HUDEP-2 (cell line): ENCODE measurements around the gene USP10.
"Not testable (repeated sequence)": the region's sequence is repeated elsewhere in the genome, so short reads cannot be mapped to it uniquely, and the experiment has no call there.

ENCODE experiments used
- DNase-seq, 76 experiments: peaks; one replicate each; lab custom pipeline; 2025; ENCODE audit not compliant: unreplicated experiment in 76 of 76; lab: John Stamatoyannopoulos, UW

Gene USP10

DNA sequence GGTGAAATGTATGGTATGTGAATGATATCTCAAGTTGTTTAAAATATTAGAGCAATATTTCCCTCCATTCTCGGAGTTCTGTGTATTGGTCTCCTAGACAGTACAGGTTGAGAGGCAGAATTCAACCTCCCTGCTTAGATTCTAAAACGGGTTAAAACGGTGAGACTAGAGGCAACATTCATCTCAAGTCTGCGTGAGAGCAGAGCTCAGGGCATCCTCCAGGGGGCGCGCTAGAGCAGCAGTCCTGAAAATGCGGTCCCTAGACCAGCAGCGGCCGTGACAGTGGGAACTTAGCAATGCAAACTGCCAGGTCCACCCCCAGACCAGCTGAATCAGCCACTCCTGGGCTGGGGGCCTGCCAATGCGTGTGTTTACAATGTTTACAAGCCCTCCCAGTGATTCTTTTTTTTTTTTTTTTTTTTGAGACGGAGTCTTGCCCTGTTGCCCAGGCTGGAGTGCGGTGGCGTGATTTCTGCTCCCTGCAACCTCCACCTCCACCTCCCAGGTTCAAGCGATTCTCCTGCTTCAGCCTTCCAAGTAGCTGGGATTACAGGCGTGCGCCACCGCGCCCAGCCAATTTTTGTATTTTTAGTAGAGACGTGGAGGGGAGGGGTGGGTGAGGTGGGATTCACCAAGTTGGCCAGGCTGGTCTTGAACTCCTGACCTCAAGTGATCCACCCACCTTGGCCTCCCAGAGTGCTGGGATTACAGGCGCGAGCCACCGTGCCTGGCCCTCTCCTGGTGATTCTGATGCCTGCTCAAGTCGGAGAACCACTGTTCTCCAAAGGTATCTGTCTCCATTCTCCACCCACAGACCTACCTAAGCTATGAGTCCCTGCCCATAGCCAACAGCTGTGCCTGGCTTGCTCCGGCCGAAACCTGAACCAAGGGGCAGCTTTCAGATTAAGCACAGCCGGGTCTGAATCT, 27.3 kb upstream of the USP10 start:
- peak in 66 of 76 experiments; percentile 5 to 75 (median 50) for DNase-seq

DNA sequence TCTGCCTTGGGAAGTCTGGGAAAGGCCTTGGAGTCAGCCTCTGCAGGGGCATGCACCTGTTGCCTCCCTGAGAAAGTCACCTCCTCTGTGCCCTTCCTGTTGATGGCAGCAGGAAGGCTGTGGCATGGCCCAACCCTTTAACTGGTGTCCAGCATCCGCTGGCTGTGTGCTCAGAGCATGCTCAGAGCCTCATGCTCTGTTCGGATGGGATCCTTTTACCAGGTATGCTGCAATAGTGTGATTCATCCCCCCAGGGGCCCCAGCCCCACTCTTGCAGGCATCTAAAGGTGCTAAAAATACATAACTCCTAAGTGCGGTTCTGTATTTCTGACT, 26.6 kb upstream of the USP10 start:
- DNase-seq, result no peak

DNA sequence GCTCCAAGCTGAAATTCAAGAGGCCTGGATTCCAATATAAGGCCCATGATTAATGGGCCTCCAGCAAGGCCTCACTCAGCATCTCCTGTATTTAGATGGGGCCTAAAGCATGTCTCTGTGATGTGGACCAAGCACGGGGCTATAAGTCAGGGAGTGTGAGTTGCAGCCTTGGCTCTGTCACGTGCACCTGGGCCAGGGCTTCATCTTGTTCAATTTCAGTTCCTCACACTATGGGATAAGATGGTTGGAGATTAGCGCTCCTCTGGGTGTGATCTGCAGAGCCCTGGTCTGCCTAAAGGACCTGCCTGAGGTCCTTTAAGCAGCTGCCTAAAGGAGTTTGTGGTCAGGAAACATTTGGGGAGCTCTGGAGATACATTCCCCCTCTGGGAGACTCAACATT, 26.2 kb upstream of the USP10 start:
- no peak for DNase-seq

DNA sequence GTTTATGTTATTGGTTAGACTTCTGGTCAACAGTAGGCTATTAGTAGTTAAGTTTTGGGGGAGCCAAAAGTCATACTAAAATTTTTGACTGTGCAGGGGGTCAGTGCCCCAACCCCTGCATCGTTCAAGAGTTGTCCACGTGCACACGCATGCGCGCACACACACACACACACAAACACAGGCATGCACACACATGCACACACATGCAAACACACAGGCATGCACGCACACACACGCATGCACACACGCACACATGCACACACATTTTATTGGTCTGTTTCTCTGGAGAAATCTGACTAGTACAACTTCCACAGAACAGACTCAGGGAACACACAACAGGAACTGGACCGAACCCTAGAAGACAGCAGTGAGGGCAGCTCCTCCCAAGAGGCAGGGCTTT, 24.4 kb upstream of the USP10 start:
- no peak for DNase-seq

DNA sequence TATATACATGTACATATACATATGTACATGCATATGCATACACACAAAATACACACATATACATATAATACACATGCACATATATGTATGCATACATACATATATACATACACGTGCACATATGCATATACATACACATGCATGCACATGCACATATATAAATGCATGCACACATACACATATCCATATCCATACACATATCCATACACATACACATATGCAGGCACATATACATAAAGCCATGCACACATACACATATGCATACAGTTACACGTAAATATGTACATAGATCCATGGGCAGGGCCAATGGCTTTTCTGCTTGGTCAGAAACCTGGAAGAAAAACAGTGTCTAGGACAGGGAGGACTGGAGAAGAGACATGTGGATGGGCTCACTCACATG, 23.9 kb upstream of the USP10 start:
- no peak for DNase-seq

DNA sequence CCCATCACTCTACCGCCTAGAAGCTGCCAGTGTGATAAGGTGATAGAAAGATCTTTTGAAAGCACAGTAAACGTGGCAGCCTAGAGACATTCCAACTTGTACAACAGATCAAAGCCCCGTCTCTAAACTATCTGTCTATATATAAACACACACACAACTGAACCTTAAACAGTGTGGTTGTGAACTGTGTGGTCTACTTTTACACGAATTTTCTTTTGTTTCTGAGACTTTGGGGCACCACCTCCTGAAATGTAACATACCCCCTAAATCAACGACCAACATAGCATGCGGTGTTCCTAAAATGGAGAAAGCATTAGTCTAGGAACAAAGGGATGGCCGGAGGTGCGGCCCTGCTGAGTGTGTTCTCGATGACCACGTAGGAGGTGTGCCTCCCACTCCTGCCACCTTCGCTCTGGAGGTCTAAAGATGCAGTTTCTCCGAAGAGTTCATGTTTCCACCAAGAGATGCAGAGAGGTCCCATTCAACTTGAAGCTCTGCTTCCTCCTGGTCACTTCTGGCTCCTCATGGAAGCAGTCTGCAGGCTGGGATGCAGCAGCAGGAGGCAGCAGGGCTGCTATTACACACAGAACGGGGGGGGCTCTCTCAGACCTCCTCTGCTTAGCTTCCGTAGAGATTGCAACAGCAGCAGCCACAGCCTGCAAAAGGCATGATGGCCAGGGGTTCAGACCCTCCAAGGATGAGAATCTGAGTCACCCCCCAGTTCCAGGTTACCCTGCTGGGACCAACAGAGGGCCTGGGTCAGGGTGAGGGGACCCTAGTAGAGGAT, 22.6 kb upstream of the USP10 start:
- no peak for DNase-seq

DNA sequence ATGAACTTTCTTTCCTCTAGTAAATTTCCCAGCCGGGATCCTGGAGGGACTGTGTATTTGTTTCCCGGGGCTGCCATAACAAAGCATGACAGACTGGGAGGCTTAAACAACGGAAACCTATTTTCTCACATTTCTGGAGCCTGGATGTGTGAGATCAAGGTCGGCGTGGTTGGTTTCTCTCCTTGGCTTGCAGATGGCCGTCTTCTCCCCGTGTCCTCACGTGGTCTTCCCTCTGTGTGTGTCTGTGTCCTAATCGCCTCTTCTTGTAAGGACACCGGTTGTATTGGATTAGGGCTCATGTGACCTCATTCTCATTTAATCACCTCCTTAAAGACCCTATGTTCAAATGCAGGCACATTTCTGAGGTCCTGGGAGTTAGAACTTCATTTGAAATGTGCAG, 22.0 kb upstream of the USP10 start:
- DNase-seq, result no peak

DNA sequence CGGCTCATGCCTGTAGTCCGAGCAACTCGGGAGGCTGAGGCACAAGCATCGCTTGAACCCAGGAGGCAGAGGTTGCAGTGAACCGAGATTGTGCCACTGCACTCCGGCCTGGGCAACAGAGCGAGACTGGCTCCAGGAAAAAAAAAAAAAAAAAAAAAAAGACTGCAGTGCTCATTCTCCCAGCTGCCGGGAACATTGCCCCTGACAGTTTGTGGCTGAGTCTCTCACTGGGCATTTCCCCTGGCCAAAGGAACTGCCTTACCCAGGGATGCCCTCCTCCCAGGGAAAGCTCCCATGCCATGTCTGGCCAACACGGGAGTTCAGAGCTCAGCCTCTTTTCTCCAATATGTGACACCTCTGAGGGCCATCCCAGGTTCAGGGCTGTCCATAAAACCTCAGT, 21.3 kb upstream of the USP10 start:
- no peak for DNase-seq

DNA sequence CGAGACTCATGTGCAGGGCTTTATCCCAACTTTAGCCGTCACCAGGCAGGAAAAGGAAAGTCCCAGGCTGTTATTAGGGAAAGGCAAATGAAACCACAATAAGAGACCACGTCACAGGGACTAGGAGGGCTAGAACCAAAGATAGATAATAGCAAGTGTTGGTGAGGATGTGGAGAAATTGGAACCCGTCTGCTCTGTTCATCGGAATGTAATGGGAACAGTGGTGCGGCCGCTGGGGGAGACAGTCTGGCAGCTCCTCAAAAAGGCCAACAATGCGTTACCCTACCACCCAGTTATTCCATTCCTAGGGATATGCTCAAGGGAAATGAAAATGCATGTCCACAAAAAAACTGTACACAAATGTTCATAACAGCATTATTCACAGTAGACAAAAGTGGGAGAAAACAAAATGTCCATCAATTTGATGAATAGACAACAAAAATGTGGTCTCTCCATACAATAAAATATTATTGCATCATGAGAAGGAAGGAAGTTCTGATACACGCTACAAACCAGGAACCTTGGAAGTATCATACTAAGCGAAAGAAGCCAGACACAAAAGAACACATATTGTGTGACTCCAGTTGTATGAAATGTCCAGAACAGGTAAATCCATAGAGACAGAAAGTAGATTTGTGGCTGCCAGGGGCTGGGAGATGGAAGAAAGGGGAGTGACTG, 19.5 kb upstream of the USP10 start:
- no peak for DNase-seq

DNA sequence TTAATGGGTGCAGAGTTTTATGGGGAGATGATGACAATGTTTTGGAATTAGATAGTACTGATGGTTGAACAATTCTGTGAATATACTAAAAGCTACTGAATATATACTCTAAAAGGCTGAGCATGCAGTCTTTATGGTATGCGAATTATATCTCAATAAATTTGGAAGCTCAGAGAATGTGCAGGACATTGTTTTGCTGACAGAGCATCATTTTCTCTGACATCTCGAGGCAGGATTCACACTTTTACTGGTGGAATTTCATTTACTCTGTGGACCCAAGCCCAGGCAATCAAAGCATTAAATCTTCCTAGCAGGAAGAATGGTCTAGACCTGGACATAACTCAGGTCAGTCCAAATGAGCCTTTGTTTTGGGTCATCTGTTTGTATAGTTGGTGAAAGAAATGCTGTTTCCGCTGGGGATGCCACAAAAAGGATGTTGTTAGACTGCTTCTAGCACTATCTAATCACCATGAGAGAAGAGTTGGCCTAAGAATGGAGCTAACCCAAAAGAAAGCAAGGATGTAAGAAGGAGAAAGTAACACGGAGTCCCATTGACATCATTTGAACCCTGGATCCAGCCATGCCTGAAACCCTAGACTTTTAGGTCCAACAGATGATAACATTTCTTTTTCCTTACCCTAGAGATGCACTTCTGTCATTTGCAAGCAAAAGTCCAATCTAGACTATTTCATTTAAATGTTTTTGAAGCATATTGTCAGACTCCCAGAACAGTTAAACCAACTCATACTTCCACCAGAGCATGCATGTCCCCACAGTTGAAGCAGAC, 18.8 kb upstream of the USP10 start:
- no peak for DNase-seq

DNA sequence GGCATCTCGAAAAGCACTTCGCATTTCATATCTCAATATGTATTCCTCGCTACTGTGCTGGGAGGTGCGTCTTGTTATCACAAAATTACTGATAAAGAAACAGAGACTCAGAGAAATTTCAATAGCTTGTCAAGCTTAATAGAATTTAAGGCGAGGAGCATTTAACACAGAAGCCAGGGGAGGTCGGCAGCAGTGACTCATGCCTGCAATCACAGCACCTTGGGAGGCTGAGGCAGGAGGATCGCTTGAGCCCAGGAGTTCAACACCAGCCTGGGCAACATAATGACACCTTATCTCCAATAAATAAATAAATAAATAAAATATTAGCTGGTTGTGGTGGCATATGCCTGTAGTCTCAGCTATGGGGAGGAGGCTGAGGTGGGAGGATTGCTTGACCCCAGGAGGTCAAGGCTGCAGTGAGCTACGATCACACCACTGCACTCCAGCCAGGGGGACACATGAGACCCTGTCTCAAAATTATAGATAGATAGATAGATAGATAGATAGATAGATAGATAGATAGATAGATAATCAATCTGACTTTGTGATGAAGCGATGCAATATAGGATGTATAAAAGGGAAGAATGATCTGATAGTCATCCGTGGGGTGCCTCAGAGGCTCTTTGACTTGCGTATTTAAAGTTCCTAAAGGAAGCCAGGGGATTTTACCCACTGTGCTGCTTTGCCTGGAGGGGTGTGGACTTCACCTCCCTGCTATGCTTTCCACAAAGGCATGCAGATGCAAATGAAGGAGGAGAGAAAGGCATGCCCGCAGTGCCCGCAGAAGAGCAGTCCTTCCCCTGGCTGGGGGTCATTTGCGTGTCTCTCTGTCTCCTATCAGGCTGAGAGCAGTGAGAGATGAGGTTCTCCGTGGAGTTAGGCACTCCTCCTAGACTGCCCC, 15.9 kb upstream of the USP10 start:
- no peak for DNase-seq

DNA sequence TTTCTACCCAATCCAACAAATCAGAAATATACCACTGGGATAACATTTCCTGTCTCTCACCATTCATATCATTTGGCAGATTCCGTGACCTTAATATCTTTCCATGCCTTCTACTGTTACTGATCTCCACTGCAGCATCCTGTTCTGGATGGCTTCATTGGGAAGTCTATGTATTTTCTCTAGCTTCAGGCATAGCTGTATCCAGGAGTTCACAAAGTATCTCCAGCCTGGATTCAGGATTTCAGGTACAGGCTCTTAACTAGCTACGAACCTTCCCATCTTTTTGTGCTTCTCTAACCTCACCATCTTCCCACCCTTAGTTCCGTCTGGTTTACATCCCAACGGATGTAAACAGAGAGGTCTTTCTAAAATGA, 15.2 kb upstream of the USP10 start:
- no peak for DNase-seq

DNA sequence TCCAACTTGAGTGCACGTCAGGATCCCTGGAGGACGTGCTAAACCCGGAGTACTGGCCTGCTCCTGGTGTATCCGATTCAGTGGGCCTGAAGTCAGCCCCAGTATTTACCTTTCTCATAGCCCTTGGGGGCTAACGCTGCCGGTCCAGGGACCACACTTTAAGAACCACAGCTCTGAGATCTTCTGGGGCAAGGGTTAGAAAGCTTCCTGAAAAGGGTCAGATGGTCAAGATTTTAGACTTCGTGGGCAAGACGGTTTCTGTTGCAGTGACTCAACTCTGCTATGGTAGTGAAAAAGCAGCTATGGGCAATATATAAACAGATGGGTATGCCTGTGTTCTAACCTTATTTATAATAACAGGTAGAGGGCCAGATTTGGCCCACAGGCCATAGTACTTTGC, 14.6 kb upstream of the USP10 start:
- DNase-seq, result no peak

DNA sequence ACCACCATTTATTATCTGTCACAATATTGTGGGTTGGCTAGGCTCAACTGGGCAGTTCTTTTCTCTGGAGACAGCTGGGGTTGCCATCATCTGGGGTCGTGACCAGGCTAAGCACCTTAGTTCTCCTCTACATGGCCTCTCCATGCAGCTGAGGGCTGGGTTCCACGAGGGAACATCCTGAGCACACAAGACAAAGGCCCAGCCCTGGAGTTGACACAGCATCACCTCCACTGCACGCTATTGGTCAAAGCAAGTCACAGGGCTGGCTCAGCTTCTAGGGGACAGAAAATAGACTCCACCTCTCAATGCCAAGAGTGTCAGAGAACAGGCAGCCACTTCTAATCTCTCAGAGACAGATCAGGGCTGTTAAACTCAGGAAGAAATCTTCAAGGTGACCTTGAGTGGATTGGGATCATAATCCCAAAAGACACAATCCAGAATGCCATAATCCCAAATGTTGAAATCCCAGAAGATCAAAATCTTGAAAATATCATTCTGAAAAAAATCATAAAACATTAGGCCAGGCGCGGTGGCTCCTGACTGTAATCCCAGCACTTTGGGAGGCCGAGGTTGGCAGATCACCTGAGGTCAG, 13.0 kb upstream of the USP10 start:
- DNase-seq, result peak in 13 of 76 experiments; percentile 1 to 38 (median 10)

DNA sequence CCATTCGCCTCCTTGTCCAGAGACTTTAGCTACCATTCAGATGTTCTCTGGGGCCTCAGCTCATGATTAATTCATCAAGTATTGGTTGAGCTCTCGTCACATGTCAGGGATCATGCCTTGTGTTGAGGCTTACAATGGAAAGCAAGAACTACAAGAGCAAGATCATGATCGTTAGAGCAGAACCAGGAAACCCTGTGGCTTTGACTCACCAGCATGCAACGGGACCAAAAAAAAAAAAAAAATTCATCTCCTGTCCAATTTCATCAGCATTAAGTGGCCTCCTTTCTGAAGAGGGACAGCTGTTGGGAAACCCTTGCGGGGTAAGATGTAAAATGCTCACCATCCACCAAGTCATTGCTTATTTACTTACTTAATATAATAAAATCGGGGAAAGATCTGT, 12.1 kb upstream of the USP10 start:
- DNase-seq, result no peak

DNA sequence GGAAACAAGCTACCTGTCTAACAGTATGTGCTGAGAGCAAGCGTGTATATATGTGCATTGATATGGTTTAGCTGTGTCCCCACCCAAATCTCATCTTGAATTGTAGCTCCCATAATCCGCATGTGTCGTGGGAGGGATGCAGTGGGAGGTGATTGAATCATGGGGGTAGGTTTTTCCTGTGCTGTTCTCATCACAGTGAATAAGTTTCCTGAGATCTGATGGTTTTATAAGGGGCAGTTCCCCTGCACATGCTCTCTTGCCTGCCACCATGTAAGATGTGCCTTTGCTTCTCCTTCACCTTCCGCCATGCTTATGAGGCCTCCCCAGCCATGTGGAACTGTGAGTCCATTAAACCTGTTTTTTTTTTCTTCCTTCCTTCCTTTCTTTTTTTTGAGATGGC, 11.6 kb upstream of the USP10 start:
- DNase-seq, result not testable (repeated sequence)

DNA sequence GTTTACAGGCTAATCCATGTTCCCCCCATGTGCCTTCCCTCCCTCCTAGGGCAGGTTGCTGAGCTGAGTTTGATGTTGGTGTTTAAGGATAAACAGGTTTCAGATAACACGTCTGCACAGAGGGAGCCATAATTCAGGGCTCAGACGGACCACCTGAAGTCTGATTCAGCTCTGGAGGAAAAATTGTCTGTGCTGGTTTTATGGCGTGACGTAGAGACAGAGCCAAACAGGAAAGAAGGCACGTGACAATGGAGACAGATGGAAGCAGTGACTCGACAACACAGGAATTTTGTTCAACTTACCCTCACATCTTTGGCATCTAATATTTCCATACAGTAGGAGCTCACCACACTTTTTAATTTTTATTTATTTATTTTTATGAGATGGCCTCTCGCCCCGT, 10.7 kb upstream of the USP10 start:
- no peak for DNase-seq

DNA sequence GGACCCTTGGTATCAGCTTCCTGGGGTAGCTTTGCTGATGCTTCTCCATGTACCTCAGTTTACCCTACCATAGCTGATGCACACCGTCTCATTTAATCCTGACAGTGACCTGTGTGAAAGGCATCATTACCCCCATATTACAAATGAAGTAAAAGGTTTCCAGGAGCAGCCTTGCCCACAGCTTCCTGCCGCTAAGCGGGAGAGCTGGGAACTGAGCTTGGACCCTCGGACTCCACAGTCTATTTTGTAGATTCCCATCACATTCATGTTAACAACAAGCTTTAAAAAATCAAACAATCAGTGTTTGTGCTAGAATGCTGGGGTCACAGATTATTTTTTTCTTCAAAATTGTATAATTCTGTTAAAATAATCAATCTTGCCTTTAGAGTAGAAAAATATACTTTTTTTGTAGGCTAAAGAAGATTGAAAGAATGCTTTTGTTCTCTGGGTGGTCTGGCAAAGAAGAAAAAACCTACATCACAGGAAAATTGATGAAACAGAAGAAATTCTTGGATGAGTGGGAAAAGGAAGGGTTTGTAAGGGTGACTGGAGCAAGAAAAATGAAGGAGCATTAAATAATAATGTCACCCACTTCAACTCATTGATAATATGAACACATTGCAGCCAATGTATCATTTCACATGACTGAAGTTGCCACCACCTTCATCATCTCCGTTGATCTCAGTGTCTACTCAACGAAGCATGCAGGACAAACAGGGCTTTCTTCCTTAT, 9.5 kb upstream of the USP10 start:
- no peak for DNase-seq
